Uterus (tissue), 2 donors: Measurements from ENCODE around the gene COL1A1.

Source experiments
- POLR2A ChIP-seq, 2 donors: fragments of 450-650 bp; IDR thresholded peaks; one replicate each; pipeline ENCODE4 v1.6.1; 2016; ENCODE audit warnings: antibody characterized with exemption in 2 of 2, mild to moderate bottlenecking in 1 of 2, moderate library complexity in 1 of 2
- TF ChIP-seq, protein P1 (sequence below), 4 experiments: fragments of 200-600 bp in 2 of 4; fragments of 450-650 bp in 2 of 4; sonication (generic) in 2 of 4; IDR thresholded peaks; one replicate each; pipeline ENCODE4 v1.5.1; 2016 to 2019; ENCODE audit warnings: antibody characterized with exemption in 4 of 4, mild to moderate bottlenecking in 2 of 4, moderate library complexity in 1 of 4

DNA sequence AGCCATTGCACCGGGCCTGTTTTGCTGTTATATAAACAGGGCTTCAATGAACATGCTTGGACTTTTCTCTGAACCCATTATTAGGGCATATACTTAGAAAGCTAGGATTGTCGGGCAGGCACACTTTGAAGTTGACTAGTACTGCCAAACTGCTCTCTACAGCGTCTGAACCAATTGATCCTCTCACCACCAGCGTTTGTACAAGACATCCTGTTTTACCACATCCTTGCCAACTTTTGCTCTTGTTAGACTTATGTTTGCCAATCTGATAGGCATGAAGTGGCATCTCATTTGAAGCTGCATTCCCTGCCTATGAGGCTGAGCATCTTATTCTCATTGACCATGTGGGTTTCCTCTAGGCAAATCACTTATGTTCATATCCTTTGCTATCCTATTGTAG lies 43.5 kb downstream of the COL1A1 start:
- TF ChIP-seq, protein P1, sequence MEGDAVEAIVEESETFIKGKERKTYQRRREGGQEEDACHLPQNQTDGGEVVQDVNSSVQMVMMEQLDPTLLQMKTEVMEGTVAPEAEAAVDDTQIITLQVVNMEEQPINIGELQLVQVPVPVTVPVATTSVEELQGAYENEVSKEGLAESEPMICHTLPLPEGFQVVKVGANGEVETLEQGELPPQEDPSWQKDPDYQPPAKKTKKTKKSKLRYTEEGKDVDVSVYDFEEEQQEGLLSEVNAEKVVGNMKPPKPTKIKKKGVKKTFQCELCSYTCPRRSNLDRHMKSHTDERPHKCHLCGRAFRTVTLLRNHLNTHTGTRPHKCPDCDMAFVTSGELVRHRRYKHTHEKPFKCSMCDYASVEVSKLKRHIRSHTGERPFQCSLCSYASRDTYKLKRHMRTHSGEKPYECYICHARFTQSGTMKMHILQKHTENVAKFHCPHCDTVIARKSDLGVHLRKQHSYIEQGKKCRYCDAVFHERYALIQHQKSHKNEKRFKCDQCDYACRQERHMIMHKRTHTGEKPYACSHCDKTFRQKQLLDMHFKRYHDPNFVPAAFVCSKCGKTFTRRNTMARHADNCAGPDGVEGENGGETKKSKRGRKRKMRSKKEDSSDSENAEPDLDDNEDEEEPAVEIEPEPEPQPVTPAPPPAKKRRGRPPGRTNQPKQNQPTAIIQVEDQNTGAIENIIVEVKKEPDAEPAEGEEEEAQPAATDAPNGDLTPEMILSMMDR (IDR thresholded peaks at IDR 0.05), result no peak
- no peak for TF ChIP-seq POLR2A (IDR thresholded peaks at IDR 0.05)
